ENCODE measurements around the gene DNAJC12.
"Not testable (repeated sequence)": the region's sequence is repeated elsewhere in the genome, so short reads cannot be mapped to it uniquely, and the experiment has no call there.

Gene DNAJC12

GRCh38 chr10:67837541-67838314, at the start of gene DNAJC12:
Gene DNAJC12 (minus strand): TSS chr10:67838188. CDS start chr10:67838011, 177 bp downstream.
- DNase-seq, result no peak

- DNase-seq, result peak; percentile 59
These were observed 47.1 kb upstream of the DNAJC12 start for GRCh38 chr10:67884842-67885670.

- peak; percentile 87 for DNase-seq
These were observed 46.4 kb upstream of the DNAJC12 start, which contains the start of gene SIRT1 for GRCh38 chr10:67884313-67884841. Gene SIRT1 (plus strand): TSS chr10:67884656. CDS start chr10:67884722, 66 bp downstream.

GRCh38 chr10:67883710-67884312, 45.8 kb upstream of the DNAJC12 start:
- no peak for DNase-seq

- no peak for DNase-seq
These were observed 40.1 kb upstream of the DNAJC12 start for GRCh38 chr10:67878133-67878532.

- not testable (repeated sequence) for DNase-seq
These were observed 39.4 kb upstream of the DNAJC12 start for GRCh38 chr10:67877421-67877820.

GRCh38 chr10:67875340-67876238, 37.6 kb upstream of the DNAJC12 start:
- no peak for DNase-seq

GRCh38 chr10:67869996-67870395, 32.0 kb upstream of the DNAJC12 start:
- no peak for DNase-seq

GRCh38 chr10:67868132-67868531, 30.1 kb upstream of the DNAJC12 start:
- no peak for DNase-seq

- no peak for DNase-seq
These were observed 26.8 kb upstream of the DNAJC12 start for GRCh38 chr10:67864607-67865371.

- DNase-seq, result no peak
These were observed 25.1 kb upstream of the DNAJC12 start for GRCh38 chr10:67863094-67863493.

- no peak for DNase-seq
These were observed 23.9 kb upstream of the DNAJC12 start for GRCh38 chr10:67861750-67862432.

GRCh38 chr10:67858971-67859370, 21.0 kb upstream of the DNAJC12 start:
- no peak for DNase-seq

- DNase-seq, result no peak
These were observed 15.5 kb upstream of the DNAJC12 start for GRCh38 chr10:67853512-67853911.

GRCh38 chr10:67852761-67853160, 14.8 kb upstream of the DNAJC12 start:
- no peak for DNase-seq

- no peak for DNase-seq
These were observed 13.2 kb upstream of the DNAJC12 start for GRCh38 chr10:67851186-67851585.

GRCh38 chr10:67849331-67850011, 11.5 kb upstream of the DNAJC12 start:
- peak; percentile 78 for DNase-seq

- no peak for DNase-seq
These were observed 5.3 kb upstream of the DNAJC12 start for GRCh38 chr10:67843284-67843683.

- DNase-seq, result no peak
These were observed 3.7 kb upstream of the DNAJC12 start for GRCh38 chr10:67841737-67842136.

GRCh38 chr10:67839951-67840350, 2.0 kb upstream of the DNAJC12 start:
- DNase-seq, result no peak
